Immature natural killer cell (primary cell): ENCODE data around the gene FAM13A. TPM values are rescaled to one million over a fixed set of nuclear protein-coding genes. Genes with fewer than 3 reads are reported as not detected.

Experiments used
- DNase-seq, 3 donors: peaks; one replicate each; pipeline ENCODE4 v3.0.0; 2022; ENCODE audit warnings: mixed read lengths in 1 of 3
- H3K27ac Mint-ChIP-seq, 6 donors: one replicate each; pipeline ENCODE4 v1.8.0; 2020; ENCODE audit warnings: mixed read lengths in 6 of 6, mild to moderate bottlenecking in 5 of 6, inconsistent platforms in 4 of 6, moderate library complexity in 3 of 6
- H3K27me3 Mint-ChIP-seq, 3 donors: one replicate each; pipeline ENCODE4 v1.8.0; 2020 to 2021; ENCODE audit warnings: low read depth in 3 of 3, mild to moderate bottlenecking in 3 of 3, mixed read lengths in 3 of 3, moderate library complexity in 3 of 3, inconsistent platforms in 1 of 3
- H3K36me3 Mint-ChIP-seq, 3 donors: one replicate each; pipeline ENCODE4 v1.8.0; 2020; ENCODE audit warnings: mixed read lengths in 3 of 3, inconsistent platforms in 2 of 3, mild to moderate bottlenecking in 2 of 3
- H3K4me1 Mint-ChIP-seq, 2 donors: one replicate each; pipeline ENCODE4 v1.8.0; 2020; ENCODE audit warnings: inconsistent platforms in 2 of 2, mild to moderate bottlenecking in 2 of 2, mixed read lengths in 2 of 2, moderate library complexity in 1 of 2
- H3K4me3 Mint-ChIP-seq, 5 donors: one replicate each; pipeline ENCODE4 v1.8.0; 2020; ENCODE audit warnings: mild to moderate bottlenecking in 5 of 5, mixed read lengths in 5 of 5, inconsistent platforms in 3 of 5, moderate library complexity in 3 of 5
- H3K9me3 Mint-ChIP-seq, 6 donors: one replicate each; pipeline ENCODE4 v1.8.0; 2020; ENCODE audit warnings: mild to moderate bottlenecking in 6 of 6, mixed read lengths in 6 of 6, inconsistent platforms in 4 of 6, moderate library complexity in 3 of 6
- polyA plus RNA-seq, 3 donors: library from polyadenylated mRNA; unstranded; fragments of 300-500 nt; fragmentation: Illumina TruSeq; gene quantifications; one replicate each; pipeline ENCODE4 v1.2.3, GENCODE V29; 2021

FAM13A gene
- polyA plus RNA-seq, 3 donors from 2014 or later, result 1.5 to 3.4 (median 1.7) TPM

GRCh38 chr4:88745581-88746163 lies 311.3 kb downstream of the FAM13A start:
- no peak overlapping the region for H3K4me3 Mint-ChIP-seq
- peaks cover 0 to 2% (median 0%) of the 10 kb centered on the region in 3 donors for H3K27me3 Mint-ChIP-seq
- H3K9me3 Mint-ChIP-seq, result no peaks in the 10 kb centered on the region
- peaks cover 24 to 43% (median 38%) of the 10 kb centered on the region in 3 donors for H3K36me3 Mint-ChIP-seq
- DNase-seq, result no peak
- no peaks in the 10 kb centered on the region for H3K4me1 Mint-ChIP-seq
- H3K27ac Mint-ChIP-seq, result no peak overlapping the region

- DNase-seq, result no peak
- Mint-ChIP-seq H3K4me1 (no peaks in the 10 kb centered on the region), H3K27me3 (peaks cover 0 to 2% (median 0%) of the 10 kb centered on the region in 3 donors), H3K4me3 (no peak overlapping the region), H3K9me3 (no peaks in the 10 kb centered on the region), H3K27ac (no peak overlapping the region), H3K36me3 (peaks cover 22 to 41% (median 35%) of the 10 kb centered on the region in 3 donors)
Observed at GRCh38 chr4:88745175-88745574, 311.8 kb downstream of the FAM13A start.

GRCh38 chr4:88744609-88745008 lies 312.4 kb downstream of the FAM13A start:
- H3K9me3 Mint-ChIP-seq, result no peaks in the 10 kb centered on the region
- peaks cover 18 to 35% (median 30%) of the 10 kb centered on the region in 3 donors for H3K36me3 Mint-ChIP-seq
- peaks cover 0 to 6% (median 0%) of the 10 kb centered on the region in 3 donors for H3K27me3 Mint-ChIP-seq
- no peak overlapping the region for H3K4me3 Mint-ChIP-seq
- no peak for DNase-seq
- peaks cover 0 to 2% of the 10 kb centered on the region in 2 donors for H3K4me1 Mint-ChIP-seq
- H3K27ac Mint-ChIP-seq, result no peak overlapping the region

DNA sequence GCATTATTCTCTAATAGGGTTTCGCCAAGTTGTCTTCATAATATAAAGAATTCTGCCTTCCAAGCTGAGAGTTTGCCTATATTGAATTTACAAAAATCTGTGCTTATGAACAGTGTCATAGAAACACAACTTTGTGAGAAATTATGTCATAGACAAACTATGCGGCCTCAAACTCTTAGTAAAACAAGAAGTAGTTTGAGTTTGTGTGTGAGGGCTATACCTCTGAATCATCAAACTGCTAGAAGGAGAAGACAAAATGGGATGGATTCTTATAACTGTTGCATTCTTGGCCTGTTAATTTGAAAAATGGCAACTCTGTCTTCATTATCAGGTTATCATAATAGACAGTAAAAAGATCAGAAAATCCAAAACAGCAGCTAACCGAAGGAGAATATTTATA lies 313.3 kb downstream of the FAM13A start:
- no peak for DNase-seq
- Mint-ChIP-seq H3K9me3 (no peaks in the 10 kb centered on the region), H3K27ac (no peak overlapping the region), H3K27me3 (peaks cover 0 to 6% (median 2%) of the 10 kb centered on the region in 3 donors), H3K4me1 (peaks cover 0 to 4% of the 10 kb centered on the region in 2 donors), H3K4me3 (no peak overlapping the region), H3K36me3 (peaks cover 12 to 29% (median 24%) of the 10 kb centered on the region in 3 donors)

DNA sequence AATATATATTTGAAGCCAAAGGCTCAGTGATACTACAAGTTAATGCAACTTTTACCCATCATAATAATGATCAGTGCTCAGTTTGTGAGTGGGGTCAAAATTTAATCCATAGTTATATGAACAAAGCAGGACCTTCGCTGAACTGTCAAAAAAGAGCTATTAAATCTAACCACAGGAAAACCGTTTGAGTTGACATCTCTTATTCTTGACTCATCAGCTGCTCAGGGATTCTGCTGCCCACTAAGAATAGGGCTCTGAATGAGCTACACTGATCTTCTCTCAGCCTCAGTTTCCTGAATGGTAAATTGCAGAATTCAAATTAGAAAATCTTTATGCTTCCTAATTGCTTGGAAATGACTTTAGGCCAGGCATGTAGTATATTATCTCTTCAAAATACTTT lies 314.4 kb downstream of the FAM13A start:
- Mint-ChIP-seq H3K36me3 (peaks cover 5 to 21% (median 17%) of the 10 kb centered on the region in 3 donors), H3K4me1 (peaks cover 10 to 13% of the 10 kb centered on the region in 2 donors)

DNA sequence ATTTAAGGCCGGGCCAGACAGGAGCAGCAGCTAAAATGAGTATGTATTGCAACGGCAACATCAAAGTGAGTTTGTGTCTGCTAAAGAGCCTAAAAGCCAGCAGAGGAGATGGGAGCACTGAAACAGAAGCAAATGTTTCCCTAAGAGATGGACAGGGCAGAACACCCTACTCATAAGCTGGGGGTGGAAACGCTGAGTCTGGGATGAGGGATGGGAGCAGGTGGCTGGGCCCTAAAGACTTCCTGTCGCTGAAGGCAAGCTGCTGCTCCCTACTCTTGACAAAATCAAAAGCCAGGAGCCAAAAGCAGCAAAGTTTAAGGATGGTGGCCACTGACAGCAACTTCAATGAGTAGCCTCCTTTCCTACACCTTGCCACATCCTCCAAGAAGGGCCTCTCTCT lies 318.8 kb downstream of the FAM13A start:
- peaks cover 0 to 6% (median 0%) of the 10 kb centered on the region in 3 donors for H3K36me3 Mint-ChIP-seq
- DNase-seq, result no peak
- H3K9me3 Mint-ChIP-seq, result no peaks in the 10 kb centered on the region
- H3K4me3 Mint-ChIP-seq, result no peak overlapping the region
- peaks cover 19 to 20% of the 10 kb centered on the region in 2 donors for H3K4me1 Mint-ChIP-seq
- peaks cover 0 to 7% (median 2%) of the 10 kb centered on the region in 3 donors for H3K27me3 Mint-ChIP-seq
- H3K27ac Mint-ChIP-seq, result no peak overlapping the region

More for the DNA sequence above, 314.4 kb downstream of the FAM13A start:
- H3K27ac Mint-ChIP-seq, result no peak overlapping the region
- DNase-seq, result no peak
- H3K9me3 Mint-ChIP-seq, result no peaks in the 10 kb centered on the region
- H3K27me3 Mint-ChIP-seq, result peaks cover 0 to 7% (median 2%) of the 10 kb centered on the region in 3 donors
- H3K4me3 Mint-ChIP-seq, result no peak overlapping the region

GRCh38 chr4:88737307-88737941 lies 319.6 kb downstream of the FAM13A start:
- peaks cover 0 to 7% (median 2%) of the 10 kb centered on the region in 3 donors for H3K27me3 Mint-ChIP-seq
- peak overlapping the region; percentile 42 to 71 (median 68) for H3K4me3 Mint-ChIP-seq
- H3K36me3 Mint-ChIP-seq, result peaks cover 0 to 6% (median 0%) of the 10 kb centered on the region in 3 donors
- peaks cover 19 to 20% of the 10 kb centered on the region in 2 donors for H3K4me1 Mint-ChIP-seq
- DNase-seq, result peak; percentile 9 to 17 (median 10)
- peak overlapping the region in 2 of 6 donors; percentile 65 to 80 for H3K27ac Mint-ChIP-seq
- no peaks in the 10 kb centered on the region for H3K9me3 Mint-ChIP-seq

DNA sequence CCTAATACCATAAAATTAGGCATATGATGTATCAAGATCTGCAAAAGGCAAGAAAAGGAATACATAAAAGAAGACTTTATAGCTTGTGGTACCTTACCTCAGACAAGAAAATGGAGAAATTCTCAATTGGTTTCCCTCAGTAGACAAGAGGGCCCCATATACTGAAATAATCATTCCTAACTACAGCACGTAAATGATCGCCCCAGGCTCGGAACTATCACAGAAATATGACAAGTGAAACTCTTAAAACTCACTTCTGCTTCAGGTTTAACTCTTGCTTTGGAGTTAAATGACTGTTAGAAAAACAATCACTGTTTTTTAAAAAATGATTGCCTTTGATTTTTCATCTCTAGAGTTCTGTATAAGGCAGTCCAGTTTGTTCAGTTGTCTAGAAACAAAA lies 320.7 kb downstream of the FAM13A start:
- Mint-ChIP-seq H3K27me3 (peaks cover 0 to 7% (median 2%) of the 10 kb centered on the region in 3 donors), H3K27ac (peak overlapping the region in 1 of 6 donors; percentile 1), H3K4me3 (no peak overlapping the region), H3K36me3 (peaks cover 0 to 5% (median 0%) of the 10 kb centered on the region in 3 donors), H3K9me3 (no peaks in the 10 kb centered on the region), H3K4me1 (peaks cover 19 to 20% of the 10 kb centered on the region in 2 donors)
- no peak for DNase-seq

DNA sequence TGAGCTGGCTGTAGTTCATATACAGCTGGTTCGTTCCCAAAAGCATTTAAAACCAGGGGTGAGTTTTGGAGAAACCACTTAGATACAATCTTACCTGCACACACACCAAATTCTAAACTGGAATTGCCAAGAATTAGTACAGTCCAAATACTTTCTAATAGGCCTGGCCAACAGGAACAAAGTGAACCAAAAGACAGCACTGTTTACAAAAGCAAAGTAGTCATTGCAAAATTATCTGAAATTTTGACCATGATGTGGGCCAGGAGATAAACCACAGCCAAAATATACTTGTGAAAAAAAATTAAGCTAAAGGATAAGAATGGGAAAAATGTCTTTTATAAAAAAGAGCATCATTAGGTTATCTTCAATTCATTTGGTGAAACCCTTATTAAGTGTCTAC lies 321.4 kb downstream of the FAM13A start:
- H3K4me1 Mint-ChIP-seq, result peaks cover 19 to 20% of the 10 kb centered on the region in 2 donors
- H3K27me3 Mint-ChIP-seq, result peaks cover 0 to 7% (median 2%) of the 10 kb centered on the region in 3 donors
- no peak overlapping the region for H3K27ac Mint-ChIP-seq
- H3K4me3 Mint-ChIP-seq, result no peak overlapping the region
- DNase-seq, result no peak
- H3K9me3 Mint-ChIP-seq, result no peaks in the 10 kb centered on the region
- H3K36me3 Mint-ChIP-seq, result peaks cover 0 to 5% (median 3%) of the 10 kb centered on the region in 3 donors

DNA sequence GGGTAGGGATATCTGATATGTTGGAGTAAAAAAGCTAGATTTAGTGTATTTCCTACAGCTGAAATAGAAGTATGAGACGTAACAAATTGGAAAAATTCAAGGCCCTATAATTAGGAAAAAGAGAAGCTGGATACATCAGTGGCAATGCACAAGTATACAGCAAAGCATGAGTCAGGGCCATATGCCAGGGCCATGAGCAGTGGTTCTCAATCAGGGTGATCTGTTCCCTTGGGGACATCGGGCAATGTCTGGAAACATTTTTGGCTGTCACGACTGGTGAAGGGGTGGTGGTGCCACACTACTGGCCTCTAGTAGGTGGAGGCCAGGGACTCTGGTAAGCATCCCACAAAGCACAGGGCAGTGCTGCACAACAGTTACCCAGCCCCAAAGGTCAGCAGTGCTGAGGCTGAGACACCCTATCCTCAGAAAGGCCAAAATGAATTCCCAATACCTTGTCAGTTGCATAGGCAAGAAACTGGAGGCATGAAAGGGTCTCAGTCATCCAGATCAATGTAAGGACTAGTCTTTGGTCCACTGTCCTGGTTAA lies 322.5 kb downstream of the FAM13A start:
- peaks cover 6 to 9% (median 7%) of the 10 kb centered on the region in 3 donors for H3K36me3 Mint-ChIP-seq
- no peak overlapping the region for H3K27ac Mint-ChIP-seq
- DNase-seq, result no peak
- H3K9me3 Mint-ChIP-seq, result no peaks in the 10 kb centered on the region
- peaks cover 0 to 2% (median 2%) of the 10 kb centered on the region in 3 donors for H3K27me3 Mint-ChIP-seq
- H3K4me1 Mint-ChIP-seq, result peaks cover 17 to 20% of the 10 kb centered on the region in 2 donors
- no peak overlapping the region for H3K4me3 Mint-ChIP-seq

DNA sequence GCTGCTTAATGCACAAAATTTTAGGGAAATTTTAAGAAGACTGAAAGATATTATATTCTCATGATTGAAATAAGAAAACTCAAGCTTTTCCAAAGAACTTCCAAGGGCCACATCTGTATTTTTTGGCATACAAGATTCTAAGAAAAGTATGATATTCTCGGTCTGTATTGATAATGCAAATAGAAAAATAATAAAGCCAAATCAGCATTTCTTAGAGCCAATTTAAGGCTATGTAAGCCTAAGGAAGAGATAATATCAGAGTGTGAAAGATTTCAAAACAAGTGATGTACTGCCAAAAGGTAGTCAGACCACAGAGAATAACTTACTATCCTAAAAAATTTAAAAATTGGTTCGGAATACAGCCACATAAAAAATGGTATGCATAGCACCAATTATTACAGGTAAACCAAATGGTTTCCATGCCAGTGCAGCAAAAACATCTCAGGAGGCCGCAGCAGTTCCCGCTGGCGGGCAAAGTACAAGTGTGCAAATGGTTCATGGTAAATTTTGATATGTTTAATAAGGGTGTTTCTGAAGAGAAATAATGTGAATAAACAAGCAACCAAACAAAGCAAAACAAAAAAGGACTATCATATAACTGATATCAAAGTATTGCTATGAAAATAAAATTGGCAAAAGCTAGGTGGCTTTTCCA lies 324.1 kb downstream of the FAM13A start:
- peaks cover 13 to 20% (median 15%) of the 10 kb centered on the region in 3 donors for H3K36me3 Mint-ChIP-seq
- no peaks in the 10 kb centered on the region for H3K9me3 Mint-ChIP-seq
- H3K27ac Mint-ChIP-seq, result no peak overlapping the region
- H3K4me3 Mint-ChIP-seq, result no peak overlapping the region
- H3K27me3 Mint-ChIP-seq, result no peaks in the 10 kb centered on the region
- H3K4me1 Mint-ChIP-seq, result peaks cover 10 to 12% of the 10 kb centered on the region in 2 donors
- DNase-seq, result no peak

GRCh38 chr4:88731381-88731780 lies 325.6 kb downstream of the FAM13A start:
- Mint-ChIP-seq H3K36me3 (peaks cover 19 to 29% (median 26%) of the 10 kb centered on the region in 3 donors), H3K4me3 (no peak overlapping the region), H3K27ac (no peak overlapping the region), H3K9me3 (no peaks in the 10 kb centered on the region), H3K27me3 (no peaks in the 10 kb centered on the region), H3K4me1 (no peaks in the 10 kb centered on the region)
- DNase-seq, result no peak

- Mint-ChIP-seq H3K36me3 (peaks cover 19 to 29% (median 26%) of the 10 kb centered on the region in 3 donors), H3K9me3 (no peaks in the 10 kb centered on the region), H3K27ac (no peak overlapping the region), H3K4me1 (no peaks in the 10 kb centered on the region), H3K27me3 (no peaks in the 10 kb centered on the region), H3K4me3 (no peak overlapping the region)
- no peak for DNase-seq
Observed at GRCh38 chr4:88730811-88731210, 326.2 kb downstream of the FAM13A start.
